Globus pallidus (tissue), 1 donor: ENCODE measurements around the gene KLF5.
"Not testable (repeated sequence)": the region's sequence is repeated elsewhere in the genome, so short reads cannot be mapped to it uniquely, and the experiment has no call there.

Experiments used
- DNase-seq: peaks from one replicate; pipeline ENCODE4 v3.0.0-alpha.2; 2015; ENCODE audit warnings: low spot score

The KLF5 gene

GRCh38 chr13:73088332-73088935, 29.6 kb downstream of the KLF5 start:
- DNase-seq: no peak

- DNase-seq: no peak
Observed at GRCh38 chr13:73089213-73089612, 30.4 kb downstream of the KLF5 start.

GRCh38 chr13:73090116-73090822, 31.5 kb downstream of the KLF5 start:
- no peak for DNase-seq

- DNase-seq: no peak
Observed at GRCh38 chr13:73090823-73091187, 32.0 kb downstream of the KLF5 start.

GRCh38 chr13:73092829-73093228, 34.0 kb downstream of the KLF5 start:
- no peak for DNase-seq

GRCh38 chr13:73096173-73096572, 37.4 kb downstream of the KLF5 start:
- DNase-seq: no peak

GRCh38 chr13:73096638-73097037, 37.8 kb downstream of the KLF5 start:
- no peak for DNase-seq

- DNase-seq: not testable (repeated sequence)
Observed at GRCh38 chr13:73100781-73101180, 42.0 kb downstream of the KLF5 start.

- no peak for DNase-seq
Observed at GRCh38 chr13:73101351-73102007, 42.7 kb downstream of the KLF5 start.

- DNase-seq: no peak
Observed at GRCh38 chr13:73103238-73103637, 44.4 kb downstream of the KLF5 start.

- no peak for DNase-seq
Observed at GRCh38 chr13:73106513-73107178, 47.8 kb downstream of the KLF5 start.

GRCh38 chr13:73107481-73107880, 48.7 kb downstream of the KLF5 start:
- DNase-seq: no peak

GRCh38 chr13:73107970-73108369, 49.2 kb downstream of the KLF5 start:
- no peak for DNase-seq

- DNase-seq: no peak
Observed at GRCh38 chr13:73109288-73109899, 50.6 kb downstream of the KLF5 start.

- no peak for DNase-seq
Observed at GRCh38 chr13:73109969-73110368, 51.2 kb downstream of the KLF5 start.

GRCh38 chr13:73110814-73111213, 52.0 kb downstream of the KLF5 start:
- no peak for DNase-seq

GRCh38 chr13:73111331-73111730, 52.5 kb downstream of the KLF5 start:
- no peak for DNase-seq

- DNase-seq: no peak
Observed at GRCh38 chr13:73119612-73120011, 60.8 kb downstream of the KLF5 start.
